GM23338 (cell line): ENCODE data around the gene ABHD12. TPM values are rescaled to one million over a fixed set of nuclear protein-coding genes. Genes with fewer than 3 reads are reported as not detected.
"Not testable (repeated sequence)": the region's sequence is repeated elsewhere in the genome, so short reads cannot be mapped to it uniquely, and the experiment has no call there.

Source experiments
- ATAC-seq: fragments of 200-7000 bp; cut with Tn5 transposase; 3 replicates; pipeline ENCODE4 v1.9.1; 2020
- DNase-seq: peaks from one replicate; pipeline ENCODE4 v3.0.0-alpha.2; 2015; ENCODE audit warnings: low spot score
- H2AFZ ChIP-seq: fragments of 200-600 bp; sonication (generic); 2 replicates; pipeline ENCODE4 v1.8.0; 2016; ENCODE audit warnings: antibody characterized with exemption, mild to moderate bottlenecking, moderate library complexity
- H3F3A ChIP-seq: fragments of 200-600 bp; sonication (generic); replicated peaks from 2 replicates; pipeline ENCODE4 v1.8.0; 2017; ENCODE audit warnings: antibody characterized with exemption, mixed run types, low read depth
- H3K27ac ChIP-seq: fragments of 200-600 bp; sonication (generic); 2 replicates; pipeline ENCODE4 v1.6.1; 2016; ENCODE audit warnings: low read depth
- H3K27me3 ChIP-seq: fragments of 200-600 bp; sonication (generic); 2 replicates; pipeline ENCODE4 v1.8.0; 2016; ENCODE audit warnings: mild to moderate bottlenecking, mixed run types, moderate library complexity; ENCODE audit not compliant: insufficient read depth
- H3K36me3 ChIP-seq: fragments of 200-600 bp; sonication (generic); 2 replicates; pipeline ENCODE4 v1.8.0; 2016; ENCODE audit warnings: mild to moderate bottlenecking; ENCODE audit not compliant: insufficient read depth
- H3K4me1 ChIP-seq: fragments of 200-600 bp; sonication (generic); 2 replicates; pipeline ENCODE4 v1.8.0; 2016; ENCODE audit warnings: mild to moderate bottlenecking, moderate library complexity; ENCODE audit not compliant: insufficient read depth
- H3K4me2 ChIP-seq: fragments of 200-600 bp; sonication (generic); 2 replicates; pipeline ENCODE4 v1.7.1; 2017; ENCODE audit warnings: mixed run types
- H3K4me3 ChIP-seq: fragments of 200-600 bp; sonication (generic); 2 replicates; pipeline ENCODE4 v1.6.1; 2016; ENCODE audit warnings: mixed run types
- H3K79me2 ChIP-seq: fragments of 200-600 bp; sonication (generic); replicated peaks from 2 replicates; pipeline ENCODE4 v1.8.0; 2017; ENCODE audit warnings: mild to moderate bottlenecking; ENCODE audit not compliant: insufficient read depth
- H3K9me2 ChIP-seq: fragments of 200-600 bp; sonication (generic); 2 replicates; pipeline ENCODE4 v1.8.0; 2017; ENCODE audit not compliant: insufficient read depth
- H4K20me1 ChIP-seq: fragments of 200-600 bp; sonication (generic); replicated peaks from 2 replicates; pipeline ENCODE4 v1.8.0; 2017; ENCODE audit warnings: mild to moderate bottlenecking; ENCODE audit not compliant: insufficient read depth
- H3K27ac Mint-ChIP-seq: 2 replicates; pipeline ENCODE4 v1.8.0; 2020; ENCODE audit warnings: inconsistent platforms, mild to moderate bottlenecking, moderate library complexity, mixed read lengths
- H3K27me3 Mint-ChIP-seq: 3 replicates; pipeline ENCODE4 v1.8.0; 2022; ENCODE audit warnings: low read depth, mild to moderate bottlenecking, moderate library complexity, mixed read lengths, inconsistent platforms; ENCODE audit not compliant: insufficient read depth, poor library complexity
- H3K36me3 Mint-ChIP-seq: 3 replicates; pipeline ENCODE4 v1.8.0; 2021; ENCODE audit warnings: low read depth, mild to moderate bottlenecking, inconsistent platforms, moderate library complexity, mixed read lengths
- H3K4me1 Mint-ChIP-seq: 3 replicates; pipeline ENCODE4 v1.8.0; 2020; ENCODE audit warnings: mild to moderate bottlenecking, inconsistent platforms, mixed read lengths
- H3K4me3 Mint-ChIP-seq: 3 replicates; pipeline ENCODE4 v1.8.0; 2021; ENCODE audit warnings: moderate library complexity, mild to moderate bottlenecking, inconsistent platforms, mixed read lengths
- H3K9me3 Mint-ChIP-seq: 3 replicates; pipeline ENCODE4 v1.8.0; 2020; ENCODE audit warnings: moderate library complexity, mild to moderate bottlenecking, inconsistent platforms, mixed read lengths
- CREB1 ChIP-seq: fragments of 250-450 bp; sonication (Bioruptor Pico); IDR thresholded peaks from 2 replicates; pipeline ENCODE4 v1.5.0; 2020; ENCODE audit warnings: low read depth, mild to moderate bottlenecking, moderate library complexity
- EZH2phosphoT487 ChIP-seq: fragments of 200-600 bp; sonication (generic); IDR thresholded peaks from one replicate; pipeline ENCODE4 v1.8.1; 2018; ENCODE audit warnings: antibody characterized with exemption; ENCODE audit not compliant: unreplicated experiment
- STAT1 ChIP-seq: IDR thresholded peaks from one replicate; pipeline ENCODE4 v1.6.1; 2016; ENCODE audit warnings: antibody characterized with exemption; ENCODE audit not compliant: unreplicated experiment
- ZNF114 ChIP-seq: fragments of 250-450 bp; sonication (Bioruptor Pico); IDR thresholded peaks from 2 replicates; pipeline ENCODE4 v1.5.0; 2020; ENCODE audit warnings: mild to moderate bottlenecking, moderate library complexity
- ZNF331 ChIP-seq: fragments of 250-450 bp; sonication (Bioruptor Pico); IDR thresholded peaks from 2 replicates; pipeline ENCODE4 v1.5.0; 2020; ENCODE audit warnings: low read depth, mild to moderate bottlenecking, moderate library complexity
- polyA plus RNA-seq: library from polyadenylated mRNA; unstranded; fragments of >200 nt; fragmentation: Nextera tagmentation; extraction: Ambion mirVana; gene quantifications from 2 replicates; pipeline ENCODE4 v1.2.1, GENCODE V29; 2016
- total RNA-seq: library from RNA; depleted of rRNA; stranded (reverse); fragments of >200 nt; shearing (Covaris generic); gene quantifications from 2 replicates; pipeline ENCODE4 v1.2.3, GENCODE V29; 2014
- TF ChIP-seq, protein P1 (sequence below): fragments of 250-450 bp; sonication (Bioruptor Pico); IDR thresholded peaks from 2 replicates; pipeline ENCODE4 v1.5.0; 2020; ENCODE audit warnings: mild to moderate bottlenecking, moderate library complexity
- TF ChIP-seq, protein P2 (sequence below), 2 experiments: fragments of 200-600 bp in 1 of 2; sonication (generic) in 1 of 2; conservative IDR thresholded peaks; 2 replicates each; pipeline versions ENCODE4 v1.5.1 to v1.6.1; 2016 to 2017; ENCODE audit warnings: antibody characterized with exemption in 2 of 2, low read depth in 2 of 2, mild to moderate bottlenecking in 2 of 2, moderate library complexity in 1 of 2

Gene ABHD12
- total and polyA plus RNA-seq, 2 experiments from 2014 or later: 40.2 to 57.8 TPM

DNA sequence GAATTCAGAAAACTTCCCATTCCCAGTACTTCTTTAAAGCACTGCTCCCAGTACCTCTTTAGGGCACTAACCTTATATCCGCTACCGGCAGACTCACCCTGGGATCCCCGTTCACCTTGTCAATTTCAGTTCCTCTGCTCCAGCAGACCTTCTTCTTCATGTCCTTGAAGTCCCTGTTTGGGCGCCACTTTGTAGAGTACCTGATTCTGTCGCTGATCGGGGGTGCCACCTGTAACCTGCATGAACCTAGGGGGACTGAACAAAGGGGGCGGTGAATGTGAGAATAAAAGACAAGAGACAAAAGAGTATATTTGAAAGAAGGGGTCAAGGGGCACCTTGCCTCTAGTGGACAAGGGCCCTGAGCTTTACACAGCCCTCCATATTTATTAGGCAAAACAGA is 11.9 kb upstream of the ABHD12 start (continued):
- TF ChIP-seq, protein P1, sequence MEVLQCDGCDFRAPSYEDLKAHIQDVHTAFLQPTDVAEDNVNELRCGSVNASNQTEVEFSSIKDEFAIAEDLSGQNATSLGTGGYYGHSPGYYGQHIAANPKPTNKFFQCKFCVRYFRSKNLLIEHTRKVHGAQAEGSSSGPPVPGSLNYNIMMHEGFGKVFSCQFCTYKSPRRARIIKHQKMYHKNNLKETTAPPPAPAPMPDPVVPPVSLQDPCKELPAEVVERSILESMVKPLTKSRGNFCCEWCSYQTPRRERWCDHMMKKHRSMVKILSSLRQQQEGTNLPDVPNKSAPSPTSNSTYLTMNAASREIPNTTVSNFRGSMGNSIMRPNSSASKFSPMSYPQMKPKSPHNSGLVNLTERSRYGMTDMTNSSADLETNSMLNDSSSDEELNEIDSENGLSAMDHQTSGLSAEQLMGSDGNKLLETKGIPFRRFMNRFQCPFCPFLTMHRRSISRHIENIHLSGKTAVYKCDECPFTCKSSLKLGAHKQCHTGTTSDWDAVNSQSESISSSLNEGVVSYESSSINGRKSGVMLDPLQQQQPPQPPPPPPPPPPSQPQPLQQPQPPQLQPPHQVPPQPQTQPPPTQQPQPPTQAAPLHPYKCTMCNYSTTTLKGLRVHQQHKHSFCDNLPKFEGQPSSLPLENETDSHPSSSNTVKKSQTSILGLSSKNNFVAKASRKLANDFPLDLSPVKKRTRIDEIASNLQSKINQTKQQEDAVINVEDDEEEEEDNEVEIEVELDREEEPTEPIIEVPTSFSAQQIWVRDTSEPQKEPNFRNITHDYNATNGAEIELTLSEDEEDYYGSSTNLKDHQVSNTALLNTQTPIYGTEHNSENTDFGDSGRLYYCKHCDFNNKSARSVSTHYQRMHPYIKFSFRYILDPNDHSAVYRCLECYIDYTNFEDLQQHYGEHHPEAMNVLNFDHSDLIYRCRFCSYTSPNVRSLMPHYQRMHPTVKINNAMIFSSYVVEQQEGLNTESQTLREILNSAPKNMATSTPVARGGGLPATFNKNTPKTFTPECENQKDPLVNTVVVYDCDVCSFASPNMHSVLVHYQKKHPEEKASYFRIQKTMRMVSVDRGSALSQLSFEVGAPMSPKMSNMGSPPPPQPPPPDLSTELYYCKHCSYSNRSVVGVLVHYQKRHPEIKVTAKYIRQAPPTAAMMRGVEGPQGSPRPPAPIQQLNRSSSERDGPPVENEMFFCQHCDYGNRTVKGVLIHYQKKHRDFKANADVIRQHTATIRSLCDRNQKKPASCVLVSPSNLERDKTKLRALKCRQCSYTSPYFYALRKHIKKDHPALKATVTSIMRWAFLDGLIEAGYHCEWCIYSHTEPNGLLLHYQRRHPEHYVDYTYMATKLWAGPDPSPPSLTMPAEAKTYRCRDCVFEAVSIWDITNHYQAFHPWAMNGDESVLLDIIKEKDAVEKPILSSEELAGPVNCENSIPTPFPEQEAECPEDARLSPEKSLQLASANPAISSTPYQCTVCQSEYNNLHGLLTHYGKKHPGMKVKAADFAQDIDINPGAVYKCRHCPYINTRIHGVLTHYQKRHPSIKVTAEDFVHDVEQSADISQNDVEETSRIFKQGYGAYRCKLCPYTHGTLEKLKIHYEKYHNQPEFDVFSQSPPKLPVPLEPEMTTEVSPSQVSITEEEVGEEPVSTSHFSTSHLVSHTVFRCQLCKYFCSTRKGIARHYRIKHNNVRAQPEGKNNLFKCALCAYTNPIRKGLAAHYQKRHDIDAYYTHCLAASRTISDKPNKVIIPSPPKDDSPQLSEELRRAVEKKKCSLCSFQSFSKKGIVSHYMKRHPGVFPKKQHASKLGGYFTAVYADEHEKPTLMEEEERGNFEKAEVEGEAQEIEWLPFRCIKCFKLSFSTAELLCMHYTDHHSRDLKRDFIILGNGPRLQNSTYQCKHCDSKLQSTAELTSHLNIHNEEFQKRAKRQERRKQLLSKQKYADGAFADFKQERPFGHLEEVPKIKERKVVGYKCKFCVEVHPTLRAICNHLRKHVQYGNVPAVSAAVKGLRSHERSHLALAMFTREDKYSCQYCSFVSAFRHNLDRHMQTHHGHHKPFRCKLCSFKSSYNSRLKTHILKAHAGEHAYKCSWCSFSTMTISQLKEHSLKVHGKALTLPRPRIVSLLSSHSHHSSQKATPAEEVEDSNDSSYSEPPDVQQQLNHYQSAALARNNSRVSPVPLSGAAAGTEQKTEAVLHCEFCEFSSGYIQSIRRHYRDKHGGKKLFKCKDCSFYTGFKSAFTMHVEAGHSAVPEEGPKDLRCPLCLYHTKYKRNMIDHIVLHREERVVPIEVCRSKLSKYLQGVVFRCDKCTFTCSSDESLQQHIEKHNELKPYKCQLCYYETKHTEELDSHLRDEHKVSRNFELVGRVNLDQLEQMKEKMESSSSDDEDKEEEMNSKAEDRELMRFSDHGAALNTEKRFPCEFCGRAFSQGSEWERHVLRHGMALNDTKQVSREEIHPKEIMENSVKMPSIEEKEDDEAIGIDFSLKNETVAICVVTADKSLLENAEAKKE (CRISPR knock-in tag): no peak
- no peak for TF ChIP-seq STAT1

DNA sequence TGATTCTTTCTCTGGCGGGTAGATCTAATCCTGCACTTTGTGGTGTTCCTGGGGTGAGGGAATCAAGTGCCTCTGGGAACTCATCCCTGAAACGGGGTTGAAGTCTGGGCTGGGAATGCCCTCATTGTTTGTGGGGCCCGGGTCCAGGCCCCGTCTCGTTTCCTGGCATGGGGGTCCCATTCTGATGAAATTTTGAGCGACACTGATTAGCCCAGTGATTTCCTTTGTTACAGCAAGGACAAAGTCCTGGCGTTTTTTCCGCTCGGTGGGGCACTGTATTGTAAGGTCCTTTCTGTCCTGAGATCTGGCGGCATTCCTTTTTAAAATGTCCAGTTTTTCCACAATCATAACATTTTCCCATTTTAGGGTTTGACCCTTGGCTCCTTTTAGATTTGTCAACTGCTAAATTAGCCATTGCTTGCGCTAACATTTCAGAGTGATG is 9.7 kb upstream of the ABHD12 start:
- H3F3A ChIP-seq, H3K36me3 ChIP-seq, H3K27ac ChIP-seq, H3K4me3 ChIP-seq, DNase-seq, H3K4me2 ChIP-seq, H3K27ac Mint-ChIP-seq, H3K79me2 ChIP-seq, H4K20me1 ChIP-seq, H3K9me2 ChIP-seq, H3K27me3 ChIP-seq, H3K4me3 Mint-ChIP-seq, H2AFZ ChIP-seq, H3K4me1 ChIP-seq, H3K27me3 Mint-ChIP-seq, ATAC-seq: not testable (repeated sequence)
- peaks cover 43% of the 10 kb centered on the region for H3K9me3 Mint-ChIP-seq
- H3K36me3 Mint-ChIP-seq: peaks cover 20% of the 10 kb centered on the region
- H3K4me1 Mint-ChIP-seq: peaks cover 18% of the 10 kb centered on the region

DNA sequence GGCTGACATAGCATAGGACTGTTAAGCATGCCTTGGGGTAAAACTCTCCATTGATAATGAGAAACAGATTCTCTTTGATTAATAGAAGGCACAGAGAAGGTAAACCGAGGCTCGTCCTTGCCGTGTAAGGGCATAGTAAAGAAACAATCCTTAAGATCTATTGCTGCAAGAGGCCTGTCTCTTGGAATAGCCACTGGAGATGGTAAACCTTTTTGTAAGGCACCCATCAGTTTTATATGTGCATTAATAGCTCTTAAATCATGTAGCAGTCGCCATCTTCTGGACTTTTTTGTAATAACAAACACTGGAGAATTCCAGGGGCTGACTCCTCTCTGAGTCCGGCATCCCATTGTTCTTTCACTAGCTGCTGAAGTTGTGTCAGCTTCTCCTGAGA is 8.4 kb upstream of the ABHD12 start:
- 0 out of 2 replicates have a peak, but pooled peaks cover 1% of the 10 kb centered on the region for H3K9me2 ChIP-seq
- Mint-ChIP-seq H3K4me1 (peaks cover 18% of the 10 kb centered on the region), H3K9me3 (peaks cover 37% of the 10 kb centered on the region), H3K4me3 (no peak overlapping the region), H3K27me3 (no peaks in the 10 kb centered on the region), H3K36me3 (peaks cover 17% of the 10 kb centered on the region), H3K27ac (no peak overlapping the region)
- ATAC-seq (peak; percentile 89), DNase-seq (peak; percentile 83)
- H3F3A ChIP-seq: no peaks in the 10 kb centered on the region
- H4K20me1 ChIP-seq: no peaks in the 10 kb centered on the region
- H3K36me3 ChIP-seq: peaks cover 9% of the 10 kb centered on the region
- peaks cover 4% of the 10 kb centered on the region; the same call in 1 of the 2 replicates for H3K4me1 ChIP-seq
- no peak overlapping the region for H3K4me3 ChIP-seq
- no peaks in the 10 kb centered on the region for H3K27me3 ChIP-seq
- no peaks in the 10 kb centered on the region for H3K79me2 ChIP-seq
- H3K4me2 ChIP-seq: no peak overlapping the region
- no peak overlapping the region for H3K27ac ChIP-seq
- no peak overlapping the region; the same call in 1 of the 2 replicates for H2AFZ ChIP-seq
- TF ChIP-seq ZNF331 (CRISPR knock-in tag) (no peak), CREB1 (CRISPR knock-in tag) (no peak), STAT1 (no peak), EZH2phosphoT487 (no peak), ZNF114 (CRISPR knock-in tag) (no peak)
- TF ChIP-seq, protein P2, sequence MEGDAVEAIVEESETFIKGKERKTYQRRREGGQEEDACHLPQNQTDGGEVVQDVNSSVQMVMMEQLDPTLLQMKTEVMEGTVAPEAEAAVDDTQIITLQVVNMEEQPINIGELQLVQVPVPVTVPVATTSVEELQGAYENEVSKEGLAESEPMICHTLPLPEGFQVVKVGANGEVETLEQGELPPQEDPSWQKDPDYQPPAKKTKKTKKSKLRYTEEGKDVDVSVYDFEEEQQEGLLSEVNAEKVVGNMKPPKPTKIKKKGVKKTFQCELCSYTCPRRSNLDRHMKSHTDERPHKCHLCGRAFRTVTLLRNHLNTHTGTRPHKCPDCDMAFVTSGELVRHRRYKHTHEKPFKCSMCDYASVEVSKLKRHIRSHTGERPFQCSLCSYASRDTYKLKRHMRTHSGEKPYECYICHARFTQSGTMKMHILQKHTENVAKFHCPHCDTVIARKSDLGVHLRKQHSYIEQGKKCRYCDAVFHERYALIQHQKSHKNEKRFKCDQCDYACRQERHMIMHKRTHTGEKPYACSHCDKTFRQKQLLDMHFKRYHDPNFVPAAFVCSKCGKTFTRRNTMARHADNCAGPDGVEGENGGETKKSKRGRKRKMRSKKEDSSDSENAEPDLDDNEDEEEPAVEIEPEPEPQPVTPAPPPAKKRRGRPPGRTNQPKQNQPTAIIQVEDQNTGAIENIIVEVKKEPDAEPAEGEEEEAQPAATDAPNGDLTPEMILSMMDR (conservative IDR thresholded peaks at IDR 0.05; ENCODE audit: low read depth in 2 of 2): peak; percentile 62 to 72
